HepG2 (cell line): ENCODE data around the gene FGF14. TPM values are rescaled to one million over a fixed set of nuclear protein-coding genes. Genes with fewer than 3 reads are reported as not detected.

Experiments used
- ATAC-seq: fragments of 200-7000 bp; cut with Tn5 transposase; 3 replicates; pipeline ENCODE4 v1.9.1; 2020; ENCODE audit warnings: mild to moderate bottlenecking, moderate library complexity
- BruUV-seq: library from RNA; stranded (reverse); fragments of 400-500 nt; replicated peaks from 2 replicates; lab custom pipeline; 2021; lab: Mats Ljungman, UMichigan
- CTCF ChIA-PET: fragments of 300-600 bp; formaldehyde crosslinking; extraction: SDS; loops from one replicate; lab custom pipeline; 2021; ENCODE audit warnings: low total read pairs, inconsistent platforms, low intra/inter-chr PET ratio; lab: Yijun Ruan, JAX
- POLR2A ChIA-PET: fragments of 350-600 bp; sonication (Branson Sonifier 250); formaldehyde crosslinking; loops from one replicate; lab custom pipeline; 2020; ENCODE audit warnings: antibody characterized with exemption, inconsistent platforms; lab: Yijun Ruan, JAX
- DNase-seq: peaks from one replicate; pipeline ENCODE4 v3.0.0-alpha.2; 2015; ENCODE audit warnings: low spot score
- FAIRE-seq: peaks from 3 replicates; lab custom pipeline; 2011; peaks lifted over from hg19 to GRCh38; lab: Jason Lieb, UNC
- H2AFZ ChIP-seq: one replicate; pipeline ENCODE4 v1.6.1; 2011; ENCODE audit warnings: low read length, inconsistent platforms
- H3K27ac ChIP-seq: fragments of 300-600 bp; 3 replicates; pipeline ENCODE4 v1.8.0; 2011; ENCODE audit warnings: mixed run types, mild to moderate bottlenecking, mixed read lengths, low read length, inconsistent platforms; ENCODE audit not compliant: insufficient read depth; ENCODE audit errors: extremely low read length
- H3K27me3 ChIP-seq, 2 experiments: fragments of 200-600 bp in 1 of 2; 2 replicates in 1 of 2; 3 replicates in 1 of 2; pipeline versions ENCODE4 v1.6.0 to v1.8.0; 2011; ENCODE audit warnings: low read length in 2 of 2, mild to moderate bottlenecking in 2 of 2, moderate library complexity in 2 of 2, inconsistent platforms in 1 of 2; ENCODE audit not compliant: insufficient read depth in 2 of 2, control insufficient read depth in 1 of 2
- H3K36me3 ChIP-seq, 2 experiments: fragments of 200-600 bp in 1 of 2; replicated peaks in 1 of 2; 2 replicates in 1 of 2; 3 replicates in 1 of 2; pipeline versions ENCODE4 v1.5.1 to v1.8.0; 2011; ENCODE audit warnings: low read length in 2 of 2, inconsistent platforms in 1 of 2; ENCODE audit not compliant: insufficient read depth in 2 of 2, control insufficient read depth in 1 of 2
- H3K4me1 ChIP-seq: 2 replicates; pipeline ENCODE4 v1.5.1; 2012; ENCODE audit warnings: low read length, inconsistent platforms; ENCODE audit not compliant: insufficient read depth
- H3K4me2 ChIP-seq: 2 replicates; pipeline ENCODE4 v1.6.0; 2011; ENCODE audit warnings: low read depth, low read length, inconsistent platforms
- H3K4me3 ChIP-seq, 3 experiments: fragments of 200-600 bp in 1 of 3; sonication (generic), shearing (Covaris generic) in 1 of 3; replicated peaks in 1 of 3; 2 replicates each; pipeline ENCODE4 v1.5.1; 2011 to 2016; ENCODE audit warnings: low read length in 3 of 3, inconsistent platforms in 2 of 3, low read depth in 2 of 3, mild to moderate bottlenecking in 2 of 3, control low read depth in 1 of 3, mixed read lengths in 1 of 3; ENCODE audit not compliant: insufficient read depth in 1 of 3
- H3K79me2 ChIP-seq: one replicate; pipeline ENCODE4 v1.6.1; 2011; ENCODE audit warnings: low read length, inconsistent platforms; ENCODE audit not compliant: insufficient read depth
- H3K9ac ChIP-seq: 2 replicates; pipeline ENCODE4 v1.6.0; 2011; ENCODE audit warnings: mild to moderate bottlenecking, low read depth, low read length, inconsistent platforms; ENCODE audit not compliant: insufficient read depth
- H3K9me3 ChIP-seq: 2 replicates; pipeline ENCODE4 v1.5.1; 2012; ENCODE audit warnings: mild to moderate bottlenecking, low read length
- H4K20me1 ChIP-seq: 2 replicates; pipeline ENCODE4 v1.6.0; 2011; ENCODE audit warnings: inconsistent platforms, mild to moderate bottlenecking, low read length, moderate library complexity; ENCODE audit not compliant: insufficient read depth
- CERS6 ChIP-seq: sonication (generic); formaldehyde crosslinking; IDR thresholded peaks from 2 replicates; pipeline ENCODE4 v1.5.0; 2020; ENCODE audit warnings: missing genetic modification reagents
- PPARG ChIP-seq: conservative IDR thresholded peaks from 2 replicates; pipeline ENCODE4 v1.6.1; 2016; ENCODE audit warnings: missing biosample characterization, missing genetic modification reagents
- RCOR2 ChIP-seq: IDR thresholded peaks from 2 replicates; pipeline ENCODE4 v1.6.1; 2016; ENCODE audit warnings: missing biosample characterization, missing genetic modification reagents
- ZBTB33 ChIP-seq: sonication (generic); formaldehyde crosslinking; IDR thresholded peaks from 2 replicates; pipeline ENCODE4 v1.4.0; 2020; ENCODE audit warnings: missing genetic modification reagents
- ZNF225 ChIP-seq: sonication (generic); formaldehyde crosslinking; IDR thresholded peaks from 2 replicates; pipeline ENCODE4 v1.4.0; 2020; ENCODE audit warnings: mild to moderate bottlenecking, missing genetic modification reagents
- ZNF782 ChIP-seq: sonication (generic); formaldehyde crosslinking; IDR thresholded peaks from 2 replicates; pipeline ENCODE4 v1.4.0; 2020; ENCODE audit warnings: missing genetic modification reagents, mild to moderate bottlenecking, borderline replicate concordance
- ZNF790 ChIP-seq: sonication (generic); formaldehyde crosslinking; IDR thresholded peaks from 2 replicates; pipeline ENCODE4 v1.8.0; 2022; ENCODE audit warnings: missing genetic modification reagents, mild to moderate bottlenecking, borderline replicate concordance
- WGBS: methylation state at CpG from one replicate; pipeline ENCODE4 v1.1.6; 2017; ENCODE audit warnings: low lambda C conversion rate; 5-methylcytosine and 5-hydroxymethylcytosine counted together
- in situ Hi-C: cut with HindIII; loops from 2 replicates; pipeline ENCODE4 v1.10.0; 2017; ENCODE audit warnings: low pct_unique_long_range_greater_than_20kb; ENCODE audit not compliant: extremely low pct_ligation_motif_present
- intact Hi-C: fragments of 100-400 bp; cut with micrococcal nuclease; formaldehyde crosslinking; loops from one replicate; pipeline ENCODE4 v1.10.0; 2022; ENCODE audit not compliant: unreplicated experiment
- polyA plus RNA-seq, 8 experiments: library from polyadenylated mRNA; depleted of rRNA in 3 of 8; stranded (reverse) in 7 of 8; unstranded in 1 of 8; fragments of >200 nt; fragmentation: Illumina TruSeq in 4 of 8; extraction: Trizol in 4 of 8; gene quantifications; 2 replicates each; pipeline versions ENCODE4 v1.2.1 to v1.2.3, GENCODE V29; 2011 to 2016; ENCODE audit warnings: low read depth in 4 of 8, missing spikeins in 1 of 8, mixed read lengths in 1 of 8; ENCODE audit not compliant: insufficient read depth in 1 of 8
- total RNA-seq, 5 experiments: library from RNA; depleted of rRNA; stranded (reverse); fragments of >200 nt; fragmentation: Illumina TruSeq; extraction: Trizol; gene quantifications; 2 replicates each; pipeline ENCODE4 v1.2.3, GENCODE V29; 2016; ENCODE audit warnings: low read depth in 1 of 5

Gene FGF14
- total and polyA plus RNA-seq, 2 of the 13 experiments (the other 11 are each of a cell fraction or from before 2014, with no cell fraction given) = not detected

- intact Hi-C loops = no loop called here
- Histone ChIP-seq H3K4me1 (no peaks in the 10 kb centered on the region), H3K27me3 (peaks cover 0 to 7% of the 10 kb centered on the region in 2 experiments; a peak in 1 of 5 replicates), H3K79me2 (no peaks in the 10 kb centered on the region), H3K4me2 (no peak overlapping the region), H3K36me3 (no peaks in the 10 kb centered on the region), H3K27ac (no peak overlapping the region), H3K4me3 (no peak overlapping the region), H4K20me1 (no peaks in the 10 kb centered on the region), H2AFZ (no peak overlapping the region), H3K9ac (no peak overlapping the region), H3K9me3 (no peaks in the 10 kb centered on the region)
- POLR2A ChIA-PET = no interaction called here
- no TSS peak for BruUV-seq
- FAIRE-seq (no peak), DNase-seq (no peak), ATAC-seq (no peak)
- 2% methylated on average over 5 of the region's 5 CpGs for WGBS
- TF ChIP-seq PPARG = no peak
- TF ChIP-seq ZBTB33 (CRISPR knock-in tag) = no peak
- no peak for TF ChIP-seq ZNF225 (CRISPR knock-in tag)
- TF ChIP-seq ZNF790 (CRISPR knock-in tag) = no peak
- TF ChIP-seq RCOR2 = no peak
- TF ChIP-seq ZNF782 (CRISPR knock-in tag) = no peak
- no peak for TF ChIP-seq CERS6 (CRISPR knock-in tag)
- CTCF ChIA-PET = no interaction called here
- in situ Hi-C loops = no loop called here
These were observed 90.4 kb downstream of the FGF14 start for GRCh38 chr13:102311419-102311796.
